Measurements from ENCODE around the gene PTPN21. TPM values are rescaled to one million over a fixed set of nuclear protein-coding genes. Genes with fewer than 3 reads are reported as not detected.

The PTPN21 gene
- total RNA-seq, 1 experiment from 2014 or later = 15.0 TPM

- TF ChIP-seq POLR2AphosphoS5 (IDR thresholded peaks at IDR 0.05; ENCODE audit: low read depth, low read length) (no peak), SIN3A (IDR thresholded peaks at IDR 0.05; ENCODE audit: borderline replicate concordance, insufficient read depth, low read depth, low read length) (no peak), CTCF (IDR thresholded peaks at IDR 0.05) (no peak), TCF7L2 (IDR thresholded peaks at IDR 0.05; ENCODE audit: low read depth, low read length) (no peak), REST (IDR thresholded peaks at IDR 0.05; ENCODE audit: insufficient read depth in 1 of 2, low read depth in 2 of 2, low read length in 1 of 2) (no peak)
- DNase-seq (ENCODE audit: low read depth, low spot score) = no peak
- Histone ChIP-seq H3K36me3 (ENCODE audit: control insufficient read depth, insufficient read depth, low read length) (no peaks in the 10 kb centered on the region; the same call in 1 of the 2 replicates), H3K9me3 (ENCODE audit: control insufficient read depth, insufficient read depth, low read depth, low read length) (no peaks in the 10 kb centered on the region), H3K4me3 (ENCODE audit: low read depth in 2 of 2, low read length in 2 of 2) (no peak overlapping the region), H3K27ac (ENCODE audit: low read length) (no peak overlapping the region), H3K27me3 (ENCODE audit: control insufficient read depth, insufficient read depth, low read length) (no peaks in the 10 kb centered on the region), H3K4me1 (ENCODE audit: control insufficient read depth, insufficient read depth, low read length) (no peaks in the 10 kb centered on the region)
- intact Hi-C loops (cut with micrococcal nuclease; ENCODE audit: unreplicated experiment) (no loop called here), in situ Hi-C loops (cut with HindIII; ENCODE audit: low pct_unique_long_range_greater_than_20kb, low sequenced_read_pairs) (no loop called here)
- CTCF ChIA-PET = no interaction called here
- no TSS peak for BruUV-seq (replicated peaks)
- POLR2A ChIA-PET = no interaction called here
- no peak for ATAC-seq
Observed at GRCh38 chr14:88476214-88476774, 78.5 kb downstream of the PTPN21 start.

GRCh38 chr14:88473791-88474190 lies 81.0 kb downstream of the PTPN21 start:
- ChIA-PET POLR2A (no interaction called here), CTCF (no interaction called here)
- no peak for TF ChIP-seq TCF7L2 (IDR thresholded peaks at IDR 0.05; ENCODE audit: low read depth, low read length)
- TF ChIP-seq CTCF (IDR thresholded peaks at IDR 0.05) = no peak
- no peak for TF ChIP-seq POLR2AphosphoS5 (IDR thresholded peaks at IDR 0.05; ENCODE audit: low read depth, low read length)
- no peak for TF ChIP-seq REST (IDR thresholded peaks at IDR 0.05; ENCODE audit: insufficient read depth in 1 of 2, low read depth in 2 of 2, low read length in 1 of 2)
- no peak for TF ChIP-seq SIN3A (IDR thresholded peaks at IDR 0.05; ENCODE audit: borderline replicate concordance, insufficient read depth, low read depth, low read length)
- ATAC-seq (no peak), DNase-seq (ENCODE audit: low read depth, low spot score) (no peak)
- intact Hi-C loops (cut with micrococcal nuclease; ENCODE audit: unreplicated experiment) = no loop called here
- in situ Hi-C loops (cut with HindIII; ENCODE audit: low pct_unique_long_range_greater_than_20kb, low sequenced_read_pairs) = no loop called here
- Histone ChIP-seq H3K27me3 (ENCODE audit: control insufficient read depth, insufficient read depth, low read length) (no peaks in the 10 kb centered on the region), H3K27ac (ENCODE audit: low read length) (no peak overlapping the region), H3K9me3 (ENCODE audit: control insufficient read depth, insufficient read depth, low read depth, low read length) (no peaks in the 10 kb centered on the region), H3K4me1 (ENCODE audit: control insufficient read depth, insufficient read depth, low read length) (no peaks in the 10 kb centered on the region), H3K4me3 (ENCODE audit: low read depth in 2 of 2, low read length in 2 of 2) (no peak overlapping the region), H3K36me3 (ENCODE audit: control insufficient read depth, insufficient read depth, low read length) (no peaks in the 10 kb centered on the region; the same call in 1 of the 2 replicates)
- BruUV-seq (replicated peaks) = no TSS peak
